Karpas-422 (cell line): Measurements from ENCODE around the gene PTGS2. TPM values are rescaled to one million over a fixed set of nuclear protein-coding genes. Genes with fewer than 3 reads are reported as not detected.
A peak's percentile ranks its signal among the peaks of the same experiment; 100 is the strongest.

Source experiments
- DNase-seq: peaks from one replicate; pipeline ENCODE4 v3.0.0-alpha.2; 2015
- H2AFZ ChIP-seq: fragments of 200-600 bp; sonication (generic); 2 replicates; pipeline ENCODE4 v1.6.1; 2014; ENCODE audit warnings: antibody characterized with exemption, low read length, mixed read lengths
- H3K27ac ChIP-seq: fragments of 200-600 bp; sonication (generic); 2 replicates; pipeline ENCODE4 v1.5.1; 2014; ENCODE audit warnings: mild to moderate bottlenecking, low read length, moderate library complexity
- H3K27me3 ChIP-seq: fragments of 200-600 bp; sonication (generic); 2 replicates; pipeline ENCODE4 v1.6.1; 2014; ENCODE audit warnings: low read length, mixed read lengths
- H3K36me3 ChIP-seq: fragments of 200-600 bp; sonication (generic); 2 replicates; pipeline ENCODE4 v1.6.1; 2014; ENCODE audit warnings: low read length, mixed read lengths; ENCODE audit not compliant: insufficient read depth
- H3K4me1 ChIP-seq: fragments of 200-600 bp; sonication (generic); 2 replicates; pipeline ENCODE4 v1.6.1; 2014; ENCODE audit warnings: mild to moderate bottlenecking, low read length, mixed read lengths
- H3K4me2 ChIP-seq: fragments of 200-600 bp; sonication (generic); 2 replicates; pipeline ENCODE4 v1.6.1; 2014; ENCODE audit warnings: low read length, low read depth, mild to moderate bottlenecking; ENCODE audit not compliant: poor library complexity, severe bottlenecking
- H3K4me3 ChIP-seq: fragments of 200-600 bp; sonication (generic); 2 replicates; pipeline ENCODE4 v1.5.1; 2014; ENCODE audit warnings: mild to moderate bottlenecking, antibody characterized with exemption, low read length, mixed read lengths
- H3K79me2 ChIP-seq: fragments of 200-600 bp; sonication (generic); 2 replicates; pipeline ENCODE4 v1.6.1; 2014; ENCODE audit warnings: mild to moderate bottlenecking, low read length, mixed read lengths
- H3K9ac ChIP-seq: fragments of 200-600 bp; sonication (generic); 2 replicates; pipeline ENCODE4 v1.6.0; 2014; ENCODE audit warnings: low read length
- H3K9me2 ChIP-seq: fragments of 200-600 bp; sonication (generic), shearing (Covaris generic); replicated peaks from 2 replicates; pipeline ENCODE4 v1.6.0; 2014; ENCODE audit warnings: mild to moderate bottlenecking, low read length, moderate library complexity; ENCODE audit not compliant: insufficient read depth
- H3K9me3 ChIP-seq: fragments of 300-700, 200-600 bp; sonication (generic); 2 replicates; pipeline ENCODE4 v1.6.1; 2014; ENCODE audit warnings: low read length, mixed read lengths
- H4K20me1 ChIP-seq: fragments of 200-600 bp; sonication (generic); 2 replicates; pipeline ENCODE4 v1.6.1; 2014; ENCODE audit warnings: mild to moderate bottlenecking, antibody characterized with exemption, low read length, low read depth; ENCODE audit not compliant: insufficient read depth
- total RNA-seq: library from RNA; depleted of rRNA; stranded (reverse); fragments of >200 nt; shearing (Covaris generic); gene quantifications from 2 replicates; pipeline ENCODE4 v1.2.3, GENCODE V29; 2014; ENCODE audit warnings: low replicate concordance; rRNA removed

The PTGS2 gene
- not detected in 2 replicates for total RNA-seq

- Histone ChIP-seq H4K20me1 (no peaks in the 10 kb centered on the region), H3K79me2 (no peaks in the 10 kb centered on the region), H3K9me3 (no peaks in the 10 kb centered on the region), H3K4me3 (no peak within 1 kb of the TSS), H2AFZ (no peak within 1 kb of the TSS), H3K4me2 (no peak within 1 kb of the TSS), H3K4me1 (no peaks in the 10 kb centered on the region), H3K9ac (no peak within 1 kb of the TSS), H3K27ac (no peak within 1 kb of the TSS), H3K27me3 (no peaks in the 10 kb centered on the region), H3K36me3 (no peaks in the 10 kb centered on the region), H3K9me2 (no peaks in the 10 kb centered on the region)
- no peak for DNase-seq
Measured at GRCh38 chr1:186680245-186681061, at the start of gene PTGS2. Gene PTGS2 (minus strand): TSS chr1:186680423. CDS start chr1:186680290, 133 bp downstream.

- Histone ChIP-seq H3K27ac (no peak overlapping the region), H4K20me1 (no peaks in the 10 kb centered on the region), H3K4me2 (no peak overlapping the region), H3K36me3 (no peaks in the 10 kb centered on the region), H3K9me2 (no peaks in the 10 kb centered on the region), H3K4me3 (no peak overlapping the region), H3K9me3 (no peaks in the 10 kb centered on the region), H3K27me3 (no peaks in the 10 kb centered on the region), H3K79me2 (no peaks in the 10 kb centered on the region), H3K9ac (no peak overlapping the region), H2AFZ (no peak overlapping the region), H3K4me1 (no peaks in the 10 kb centered on the region)
- DNase-seq, result peak; percentile 89
Measured at GRCh38 chr1:186722711-186723309, 42.6 kb upstream of the PTGS2 start.

DNA sequence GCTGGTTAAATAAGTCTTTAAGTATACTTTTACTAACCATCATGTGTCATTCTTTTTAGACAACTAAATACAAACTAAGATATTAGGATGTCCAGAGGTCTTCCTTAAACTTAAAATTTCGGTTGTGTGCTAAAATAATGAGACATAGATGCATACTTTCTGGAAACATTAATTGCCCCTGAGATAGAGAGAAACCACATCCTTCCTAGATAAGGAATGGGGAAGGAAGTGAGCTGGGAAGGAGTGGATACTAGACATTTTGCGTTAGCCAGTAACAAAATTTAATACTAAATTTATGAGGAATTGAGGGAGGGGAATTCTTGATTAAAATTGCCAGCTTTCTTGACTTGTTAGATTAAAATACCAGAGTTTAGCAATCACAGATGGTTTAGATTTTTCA is 37.1 kb upstream of the PTGS2 start:
- Histone ChIP-seq H4K20me1 (no peaks in the 10 kb centered on the region), H3K4me3 (no peak overlapping the region), H2AFZ (no peak overlapping the region), H3K79me2 (no peaks in the 10 kb centered on the region), H3K4me2 (no peak overlapping the region), H3K27me3 (no peaks in the 10 kb centered on the region), H3K4me1 (no peaks in the 10 kb centered on the region), H3K27ac (no peak overlapping the region), H3K36me3 (no peaks in the 10 kb centered on the region), H3K9ac (no peak overlapping the region), H3K9me2 (no peaks in the 10 kb centered on the region), H3K9me3 (no peaks in the 10 kb centered on the region)
- no peak for DNase-seq

GRCh38 chr1:186715887-186716809 is 35.9 kb upstream of the PTGS2 start:
- H3K27me3 ChIP-seq, result no peaks in the 10 kb centered on the region

GRCh38 chr1:186710696-186711095 is 30.5 kb upstream of the PTGS2 start:
- Histone ChIP-seq H4K20me1 (no peaks in the 10 kb centered on the region), H3K79me2 (no peaks in the 10 kb centered on the region), H3K4me1 (no peaks in the 10 kb centered on the region), H3K27me3 (no peaks in the 10 kb centered on the region), H3K27ac (no peak overlapping the region), H3K36me3 (no peaks in the 10 kb centered on the region), H3K4me3 (no peak overlapping the region), H3K4me2 (no peak overlapping the region), H2AFZ (no peak overlapping the region), H3K9me3 (no peaks in the 10 kb centered on the region), H3K9me2 (no peaks in the 10 kb centered on the region), H3K9ac (no peak overlapping the region)
- DNase-seq, result no peak

More at GRCh38 chr1:186715887-186716809, 35.9 kb upstream of the PTGS2 start:
- Histone ChIP-seq H3K4me1 (no peaks in the 10 kb centered on the region), H3K27ac (no peak overlapping the region), H3K9me3 (no peaks in the 10 kb centered on the region), H3K9ac (no peak overlapping the region), H4K20me1 (no peaks in the 10 kb centered on the region), H3K4me2 (no peak overlapping the region), H3K9me2 (no peaks in the 10 kb centered on the region), H3K4me3 (no peak overlapping the region), H3K79me2 (no peaks in the 10 kb centered on the region), H2AFZ (no peak overlapping the region), H3K36me3 (no peaks in the 10 kb centered on the region)
- no peak for DNase-seq

GRCh38 chr1:186708694-186709097 is 28.5 kb upstream of the PTGS2 start:
- no peaks in the 10 kb centered on the region for H3K9me2 ChIP-seq
- no peaks in the 10 kb centered on the region for H3K9me3 ChIP-seq
- no peaks in the 10 kb centered on the region for H3K4me1 ChIP-seq
- no peaks in the 10 kb centered on the region for H3K79me2 ChIP-seq
- H3K4me3 ChIP-seq, result no peak overlapping the region
- no peak overlapping the region for H3K4me2 ChIP-seq
- DNase-seq, result no peak
- no peaks in the 10 kb centered on the region for H4K20me1 ChIP-seq
- no peaks in the 10 kb centered on the region for H3K27me3 ChIP-seq
- no peak overlapping the region for H3K9ac ChIP-seq
- H2AFZ ChIP-seq, result no peak overlapping the region
- no peak overlapping the region for H3K27ac ChIP-seq
- H3K36me3 ChIP-seq, result no peaks in the 10 kb centered on the region

- DNase-seq, result no peak
- Histone ChIP-seq H3K4me2 (no peak overlapping the region), H4K20me1 (no peaks in the 10 kb centered on the region), H3K4me3 (no peak overlapping the region), H3K79me2 (no peaks in the 10 kb centered on the region), H2AFZ (no peak overlapping the region), H3K27me3 (no peaks in the 10 kb centered on the region), H3K4me1 (no peaks in the 10 kb centered on the region), H3K27ac (no peak overlapping the region), H3K36me3 (no peaks in the 10 kb centered on the region), H3K9me2 (no peaks in the 10 kb centered on the region), H3K9ac (no peak overlapping the region), H3K9me3 (no peaks in the 10 kb centered on the region)
Measured at GRCh38 chr1:186703209-186703766, 23.1 kb upstream of the PTGS2 start.
